Chondrocyte (in vitro differentiated cells): ENCODE data around the gene ATP8A1. TPM values are rescaled to one million over a fixed set of nuclear protein-coding genes. Genes with fewer than 3 reads are reported as not detected.

Experiments used
- DNase-seq: peaks from one replicate; pipeline ENCODE4 v3.0.0; 2021; ENCODE audit warnings: mixed read lengths, low spot score
- H3K27ac Mint-ChIP-seq: one replicate; pipeline ENCODE4 v1.8.0; 2021; ENCODE audit warnings: mild to moderate bottlenecking, moderate library complexity, mixed read lengths; ENCODE audit not compliant: unreplicated experiment
- H3K27me3 Mint-ChIP-seq: 2 replicates; pipeline ENCODE4 v1.8.0; 2021; ENCODE audit warnings: low read depth, mixed read lengths
- H3K36me3 Mint-ChIP-seq: 2 replicates; pipeline ENCODE4 v1.8.0; 2021; ENCODE audit warnings: low read depth, mixed read lengths
- H3K4me1 Mint-ChIP-seq: 2 replicates; pipeline ENCODE4 v1.8.0; 2021; ENCODE audit warnings: low read depth, mild to moderate bottlenecking, mixed read lengths
- H3K4me3 Mint-ChIP-seq: one replicate; pipeline ENCODE4 v1.8.0; 2021; ENCODE audit warnings: mild to moderate bottlenecking, moderate library complexity, mixed read lengths; ENCODE audit not compliant: unreplicated experiment
- H3K9me3 Mint-ChIP-seq: 2 replicates; pipeline ENCODE4 v1.8.0; 2021; ENCODE audit warnings: low read depth, mixed read lengths
- CTCF ChIP-seq: fragments of 200-600 bp; sonication (generic); IDR thresholded peaks from 2 replicates; pipeline ENCODE4 v1.5.0; 2021; ENCODE audit warnings: antibody characterized with exemption, mild to moderate bottlenecking, moderate library complexity
- total RNA-seq: library from RNA; stranded (reverse); gene quantifications from 3 replicates; pipeline ENCODE4 v1.2.1, GENCODE V29; 2021

Gene ATP8A1
- total RNA-seq, 1 donor from 2014 or later, result 0.25 TPM

- H3K4me1 Mint-ChIP-seq, result peaks cover 6% of the 10 kb centered on the region
- H3K4me3 Mint-ChIP-seq, result no peak overlapping the region
- DNase-seq, result no peak
- H3K9me3 Mint-ChIP-seq, result no peaks in the 10 kb centered on the region
- no peaks in the 10 kb centered on the region for H3K36me3 Mint-ChIP-seq
- no peak overlapping the region for H3K27ac Mint-ChIP-seq
- TF ChIP-seq CTCF, result no peak
- H3K27me3 Mint-ChIP-seq, result no peaks in the 10 kb centered on the region
Measured at GRCh38 chr4:42454755-42455420, 202.0 kb downstream of the ATP8A1 start.

GRCh38 chr4:42453612-42454011 lies 203.3 kb downstream of the ATP8A1 start:
- Mint-ChIP-seq H3K4me1 (peaks cover under 1% of the 10 kb centered on the region), H3K27me3 (no peaks in the 10 kb centered on the region), H3K36me3 (no peaks in the 10 kb centered on the region), H3K9me3 (no peaks in the 10 kb centered on the region), H3K4me3 (no peak overlapping the region), H3K27ac (no peak overlapping the region)
- DNase-seq, result no peak
- no peak for TF ChIP-seq CTCF

- TF ChIP-seq CTCF, result no peak
- Mint-ChIP-seq H3K27ac (no peak overlapping the region), H3K4me1 (no peaks in the 10 kb centered on the region), H3K27me3 (no peaks in the 10 kb centered on the region), H3K9me3 (no peaks in the 10 kb centered on the region), H3K36me3 (no peaks in the 10 kb centered on the region), H3K4me3 (no peak overlapping the region)
- no peak for DNase-seq
Measured at GRCh38 chr4:42452823-42453222, 204.1 kb downstream of the ATP8A1 start.

DNA sequence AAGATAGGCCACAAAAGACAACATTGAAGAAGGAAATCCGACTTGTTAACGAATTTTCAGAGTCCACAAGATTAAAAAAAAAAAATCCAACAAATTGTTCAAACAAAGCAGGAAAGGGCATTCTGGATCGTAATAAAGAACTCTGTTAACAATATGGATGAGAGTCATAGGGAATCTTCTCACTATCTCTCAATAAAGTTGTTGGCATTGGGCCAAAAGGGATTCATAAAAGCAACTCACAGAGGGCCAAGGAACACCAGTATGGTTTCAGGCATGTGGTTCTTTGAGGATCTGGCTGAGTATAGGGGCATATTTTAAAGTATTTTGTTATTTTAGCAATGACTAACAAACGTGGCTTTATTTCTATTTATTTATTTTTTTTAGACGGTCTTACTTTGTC lies 210.1 kb downstream of the ATP8A1 start:
- H3K4me1 Mint-ChIP-seq, result no peaks in the 10 kb centered on the region
- no peaks in the 10 kb centered on the region for H3K9me3 Mint-ChIP-seq
- no peak overlapping the region for H3K4me3 Mint-ChIP-seq
- H3K27me3 Mint-ChIP-seq, result peaks cover 4% of the 10 kb centered on the region
- H3K36me3 Mint-ChIP-seq, result no peaks in the 10 kb centered on the region
- no peak for TF ChIP-seq CTCF
- H3K27ac Mint-ChIP-seq, result no peak overlapping the region
- DNase-seq, result no peak

- peaks cover 4% of the 10 kb centered on the region for H3K27me3 Mint-ChIP-seq
- H3K4me1 Mint-ChIP-seq, result no peaks in the 10 kb centered on the region
- H3K4me3 Mint-ChIP-seq, result no peak overlapping the region
- H3K27ac Mint-ChIP-seq, result no peak overlapping the region
- H3K36me3 Mint-ChIP-seq, result no peaks in the 10 kb centered on the region
- DNase-seq, result no peak
- no peak for TF ChIP-seq CTCF
- no peaks in the 10 kb centered on the region for H3K9me3 Mint-ChIP-seq
Measured at GRCh38 chr4:42445038-42445437, 211.9 kb downstream of the ATP8A1 start.
